ENCODE measurements around the gene LATS1. TPM values are rescaled to one million over a fixed set of nuclear protein-coding genes. Genes with fewer than 3 reads are reported as not detected.

LATS1 gene
- total RNA-seq, 4 donors from 2014 or later: 12.1 to 21.2 (median 15.5) TPM

DNA sequence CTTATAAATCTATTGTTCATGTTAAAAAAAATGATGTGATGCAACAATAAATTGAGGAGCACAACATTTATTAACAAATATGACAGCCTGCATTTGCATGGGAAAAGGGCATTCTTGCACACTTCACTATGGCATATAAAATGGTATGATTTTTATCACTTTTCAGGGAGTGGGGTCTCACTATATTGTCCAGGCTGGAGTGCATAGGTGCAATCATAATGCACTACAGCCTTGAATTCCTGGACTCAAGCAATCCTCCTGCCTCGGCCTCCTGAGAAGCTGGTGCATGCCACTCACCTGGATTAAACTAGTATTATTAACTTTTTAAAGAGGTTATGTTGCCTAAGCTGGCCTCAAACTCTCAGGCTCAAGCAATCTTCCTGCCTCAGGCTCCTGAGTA, 17.0 kb upstream of the LATS1 start:
- 91 to 92% methylated on average over 1 of the region's 1 CpG for WGBS, 2 donors
- no peaks in the 10 kb centered on the region for H3K27me3 ChIP-seq
- DNase-seq: no peak
- peaks cover 5 to 100% (median 26%) of the 10 kb centered on the region in 3 donors for H3K36me3 ChIP-seq
- H3K4me3 ChIP-seq: no peak overlapping the region
- intact Hi-C loops (cut with DNase I): no loop called here
- H3K4me1 ChIP-seq: no peaks in the 10 kb centered on the region
- H3K27ac ChIP-seq: no peak overlapping the region
- H3K9me3 ChIP-seq: no peaks in the 10 kb centered on the region
- TF ChIP-seq, protein P1, sequence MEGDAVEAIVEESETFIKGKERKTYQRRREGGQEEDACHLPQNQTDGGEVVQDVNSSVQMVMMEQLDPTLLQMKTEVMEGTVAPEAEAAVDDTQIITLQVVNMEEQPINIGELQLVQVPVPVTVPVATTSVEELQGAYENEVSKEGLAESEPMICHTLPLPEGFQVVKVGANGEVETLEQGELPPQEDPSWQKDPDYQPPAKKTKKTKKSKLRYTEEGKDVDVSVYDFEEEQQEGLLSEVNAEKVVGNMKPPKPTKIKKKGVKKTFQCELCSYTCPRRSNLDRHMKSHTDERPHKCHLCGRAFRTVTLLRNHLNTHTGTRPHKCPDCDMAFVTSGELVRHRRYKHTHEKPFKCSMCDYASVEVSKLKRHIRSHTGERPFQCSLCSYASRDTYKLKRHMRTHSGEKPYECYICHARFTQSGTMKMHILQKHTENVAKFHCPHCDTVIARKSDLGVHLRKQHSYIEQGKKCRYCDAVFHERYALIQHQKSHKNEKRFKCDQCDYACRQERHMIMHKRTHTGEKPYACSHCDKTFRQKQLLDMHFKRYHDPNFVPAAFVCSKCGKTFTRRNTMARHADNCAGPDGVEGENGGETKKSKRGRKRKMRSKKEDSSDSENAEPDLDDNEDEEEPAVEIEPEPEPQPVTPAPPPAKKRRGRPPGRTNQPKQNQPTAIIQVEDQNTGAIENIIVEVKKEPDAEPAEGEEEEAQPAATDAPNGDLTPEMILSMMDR (IDR thresholded peaks at IDR 0.05): no peak
- TF ChIP-seq POLR2A (IDR thresholded peaks at IDR 0.05): no peak

DNA sequence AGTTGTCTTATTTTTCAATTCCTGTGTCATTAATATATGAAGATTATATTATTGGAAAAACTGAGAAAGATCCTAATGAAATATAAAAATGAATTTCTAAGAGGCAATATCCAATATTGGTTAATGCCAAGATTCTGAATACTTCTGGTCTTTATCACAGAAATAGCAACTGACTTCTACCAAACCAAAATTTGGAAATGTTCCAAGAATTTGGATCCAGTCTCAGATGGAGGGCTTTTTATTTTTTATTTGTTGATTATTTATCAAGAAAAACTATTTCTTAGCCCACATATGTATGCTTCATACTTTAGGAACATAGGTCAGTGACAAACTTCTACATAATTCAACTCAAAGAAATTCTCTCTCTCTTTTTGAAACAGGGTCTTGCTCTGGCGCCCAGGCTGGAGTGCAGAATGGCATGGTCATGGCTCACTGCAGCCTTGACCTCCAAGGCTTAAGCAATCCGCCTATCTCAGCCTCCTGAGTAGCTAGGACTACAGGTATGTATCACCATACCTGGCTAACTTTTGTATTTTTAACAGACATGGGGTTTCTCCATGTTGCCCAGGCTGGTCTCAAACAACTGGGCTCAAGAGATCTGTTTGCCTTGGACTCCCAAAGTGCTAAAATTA, 15.3 kb upstream of the LATS1 start:
- TF ChIP-seq, protein P1 (IDR thresholded peaks at IDR 0.05): no peak
- no peak for TF ChIP-seq POLR2A (IDR thresholded peaks at IDR 0.05)
- WGBS, 2 donors: 91 to 94% methylated on average over 2 of the region's 2 CpGs
- DNase-seq: no peak
- no peak overlapping the region for H3K4me3 ChIP-seq
- no peaks in the 10 kb centered on the region for H3K4me1 ChIP-seq
- intact Hi-C loops (cut with DNase I): no loop called here
- H3K27me3 ChIP-seq: no peaks in the 10 kb centered on the region
- H3K27ac ChIP-seq: no peak overlapping the region
- H3K36me3 ChIP-seq: peaks cover 14 to 100% (median 39%) of the 10 kb centered on the region in 3 donors
- no peaks in the 10 kb centered on the region for H3K9me3 ChIP-seq

DNA sequence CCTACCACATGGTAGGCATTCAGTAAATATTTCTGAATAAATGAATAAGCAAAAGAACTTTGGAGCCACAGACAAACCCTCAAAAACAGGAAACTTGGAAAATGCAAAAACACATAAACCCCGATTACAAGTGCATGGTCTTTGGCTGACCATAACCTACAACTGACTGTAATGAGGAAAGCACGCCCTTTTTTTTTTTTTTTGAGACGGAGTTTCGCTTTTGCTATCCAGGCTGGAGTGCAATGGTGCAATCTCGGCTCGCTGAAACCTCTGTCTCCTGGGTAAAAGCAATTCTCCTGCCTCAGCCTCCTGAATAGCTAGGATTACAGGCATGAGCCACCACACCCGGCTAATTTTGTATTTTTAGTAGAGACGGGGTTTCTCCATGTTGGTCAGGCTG, 11.9 kb upstream of the LATS1 start:
- no peak overlapping the region for H3K27ac ChIP-seq
- intact Hi-C loops (cut with DNase I): no loop called here
- 71 to 85% methylated on average over 8 of the region's 8 CpGs for WGBS, 2 donors
- no peaks in the 10 kb centered on the region for H3K27me3 ChIP-seq
- peaks cover 9 to 100% (median 38%) of the 10 kb centered on the region in 3 donors for H3K36me3 ChIP-seq
- DNase-seq: no peak
- TF ChIP-seq POLR2A (IDR thresholded peaks at IDR 0.05): no peak
- TF ChIP-seq, protein P1 (IDR thresholded peaks at IDR 0.05): no peak
- H3K4me1 ChIP-seq: no peaks in the 10 kb centered on the region
- no peaks in the 10 kb centered on the region for H3K9me3 ChIP-seq
- H3K4me3 ChIP-seq: no peak overlapping the region

DNA sequence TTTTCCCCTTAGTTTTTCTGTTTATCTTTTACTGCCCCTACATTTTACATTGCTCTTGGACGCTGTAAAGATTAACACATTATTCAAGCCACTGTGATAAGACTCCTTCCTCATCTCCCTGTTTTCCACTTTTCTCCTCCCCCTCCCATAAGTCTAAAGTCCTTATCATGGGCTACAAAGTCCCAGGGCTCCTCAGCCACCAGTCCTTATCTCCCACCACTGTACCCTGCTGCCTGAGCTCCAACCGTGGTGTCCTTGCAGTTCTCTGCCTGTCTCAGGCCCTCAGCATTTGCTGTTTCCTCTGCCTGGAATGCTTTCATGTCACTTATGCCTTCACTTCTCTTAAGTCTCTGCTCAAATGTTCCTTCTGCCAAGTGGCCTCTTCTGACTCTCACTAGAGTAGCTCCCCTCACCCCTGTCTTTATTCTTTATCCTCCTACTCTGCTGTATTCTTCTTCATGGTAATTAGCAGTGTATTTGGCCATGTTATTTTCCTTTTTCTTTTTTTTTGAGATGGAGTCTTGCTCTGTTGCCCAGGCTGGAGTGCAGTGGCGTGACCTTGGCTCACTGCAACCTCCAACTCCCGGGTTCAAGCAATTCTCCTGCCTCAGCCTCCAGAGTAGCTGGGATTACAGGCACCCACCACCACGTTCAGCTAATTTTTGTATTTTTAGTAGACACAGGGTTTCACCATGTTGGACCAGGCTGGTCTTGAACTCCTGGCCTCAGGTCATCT, 10.8 kb upstream of the LATS1 start:
- H3K36me3 ChIP-seq: peaks cover 9 to 92% (median 35%) of the 10 kb centered on the region in 3 donors
- H3K4me3 ChIP-seq: no peak overlapping the region
- TF ChIP-seq POLR2A (IDR thresholded peaks at IDR 0.05): no peak
- TF ChIP-seq, protein P1 (IDR thresholded peaks at IDR 0.05): no peak
- no peak for DNase-seq
- intact Hi-C loops (cut with DNase I): no loop called here
- no peaks in the 10 kb centered on the region for H3K9me3 ChIP-seq
- H3K4me1 ChIP-seq: peaks cover 0 to 4% (median 1%) of the 10 kb centered on the region in 3 donors
- 74 to 79% methylated on average over 5 of the region's 5 CpGs for WGBS, 2 donors
- peak overlapping the region in 1 of 4 donors; percentile 9 for H3K27ac ChIP-seq
- no peaks in the 10 kb centered on the region for H3K27me3 ChIP-seq

DNA sequence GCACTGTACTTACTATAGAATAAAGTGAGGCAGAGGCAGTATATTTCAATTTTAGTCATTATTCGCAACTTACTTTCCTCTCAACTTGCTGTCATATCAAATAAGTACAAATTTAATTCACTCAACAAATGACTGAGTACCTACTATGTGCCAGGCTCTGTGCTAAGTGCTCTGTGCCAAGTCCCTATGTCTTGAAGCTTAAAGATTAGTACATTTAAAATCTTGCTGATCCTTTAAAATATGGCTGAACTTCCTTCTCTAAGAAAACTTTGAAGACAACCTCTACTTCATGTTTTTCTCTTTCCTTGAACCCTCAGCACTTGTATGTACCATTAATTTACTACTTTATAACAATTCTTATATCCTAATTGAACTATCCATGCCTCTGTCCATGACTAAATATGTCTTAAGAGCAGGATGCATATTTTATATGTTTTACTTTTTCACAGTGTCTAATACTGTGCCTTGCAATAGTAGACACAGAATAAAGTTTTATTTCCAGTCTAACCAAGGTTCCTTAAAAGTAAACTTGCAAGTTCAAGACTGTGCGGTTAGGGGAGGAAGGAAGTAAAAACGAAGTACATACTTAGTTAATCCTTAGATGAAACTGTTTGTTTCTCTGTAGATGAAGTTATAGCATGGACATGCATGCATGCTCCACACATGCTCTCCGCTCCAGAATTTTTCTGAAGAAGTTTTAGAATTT, 10.0 kb upstream of the LATS1 start:
- Histone ChIP-seq H3K27me3 (no peaks in the 10 kb centered on the region), H3K4me1 (peaks cover 0 to 8% (median 4%) of the 10 kb centered on the region in 3 donors), H3K4me3 (no peak overlapping the region), H3K36me3 (peaks cover 9 to 85% (median 35%) of the 10 kb centered on the region in 3 donors), H3K27ac (no peak overlapping the region), H3K9me3 (no peaks in the 10 kb centered on the region)
- 75 to 82% methylated on average over 4 of the region's 4 CpGs for WGBS, 2 donors
- intact Hi-C loops (cut with DNase I): no loop called here
- DNase-seq: no peak
- no peak for TF ChIP-seq POLR2A (IDR thresholded peaks at IDR 0.05)
- TF ChIP-seq, protein P1 (IDR thresholded peaks at IDR 0.05): no peak
